Astrocyte of the cerebellum (primary cell): ENCODE data around the gene SAMD8.

Source experiments
- DNase-seq: peaks from one replicate; pipeline ENCODE4 v3.0.0-alpha.2; 2011; ENCODE audit warnings: low read depth
- H3K4me3 ChIP-seq: 2 replicates; pipeline ENCODE4 v1.5.1; 2011; ENCODE audit warnings: mild to moderate bottlenecking, low read depth, low read length, moderate library complexity
- CTCF ChIP-seq: IDR thresholded peaks from 2 replicates; pipeline ENCODE4 v1.5.1; 2012; ENCODE audit warnings: low read length, low read depth, moderate library complexity, mild to moderate bottlenecking; ENCODE audit errors: missing control alignments
- in situ Hi-C: cut with HindIII; loops from 2 replicates; pipeline ENCODE4 v1.10.0; 2017; ENCODE audit warnings: low sequenced_read_pairs

The SAMD8 gene

GRCh38 chr10:75111365-75111906 is at the start of gene SAMD8:
Gene SAMD8 (plus strand): TSS chr10:75111656. CDS start chr10:75150529, 38,873 bp downstream.
- TF ChIP-seq CTCF = peak; percentile 20
- DNase-seq = peak; percentile 88
- peak within 1 kb of the TSS; percentile 95 for H3K4me3 ChIP-seq
- in situ Hi-C loops = no loop called here

- DNase-seq = no peak
- no peak for TF ChIP-seq CTCF
- H3K4me3 ChIP-seq = no peak overlapping the region
- in situ Hi-C loops = no loop called here
Observed at GRCh38 chr10:75061709-75062505, 49.5 kb upstream of the SAMD8 start.

- in situ Hi-C loops = no loop called here
- peak; percentile 97 for DNase-seq
- TF ChIP-seq CTCF = no peak
- H3K4me3 ChIP-seq = no peak overlapping the region
Observed at GRCh38 chr10:75062506-75063299, 48.8 kb upstream of the SAMD8 start.

- DNase-seq = no peak
- no peak overlapping the region for H3K4me3 ChIP-seq
- no peak for TF ChIP-seq CTCF
- in situ Hi-C loops = no loop called here
Observed at GRCh38 chr10:75063461-75064230, 47.8 kb upstream of the SAMD8 start.

GRCh38 chr10:75065076-75065475 is 46.4 kb upstream of the SAMD8 start:
- in situ Hi-C loops = no loop called here
- no peak for DNase-seq
- no peak overlapping the region for H3K4me3 ChIP-seq

More at GRCh38 chr10:75065076-75065475, 46.4 kb upstream of the SAMD8 start:
- TF ChIP-seq CTCF = no peak
